ENCODE results near the gene EPAS1.

GRCh38 chr2:46310446-46310845 is 13.2 kb downstream of the EPAS1 start:
- TF ChIP-seq ZNF274 (IDR thresholded peaks at IDR 0.05; ENCODE audit: low read depth, low read length) (no peak), YY1 (IDR thresholded peaks at IDR 0.05; ENCODE audit: insufficient read depth, insufficient read length) (no peak)
